Activated CD8-positive, alpha-beta memory T cell treated with anti-CD3 and anti-CD28 coated beads for 24 hours (primary cell): ENCODE data around the gene ARHGEF38.
"Not testable (repeated sequence)": the region's sequence is repeated elsewhere in the genome, so short reads cannot be mapped to it uniquely, and the experiment has no call there.

Experiments
- DNase-seq: peaks from one replicate; pipeline ENCODE4 v3.0.0-alpha.2; 2020

The ARHGEF38 gene

DNA sequence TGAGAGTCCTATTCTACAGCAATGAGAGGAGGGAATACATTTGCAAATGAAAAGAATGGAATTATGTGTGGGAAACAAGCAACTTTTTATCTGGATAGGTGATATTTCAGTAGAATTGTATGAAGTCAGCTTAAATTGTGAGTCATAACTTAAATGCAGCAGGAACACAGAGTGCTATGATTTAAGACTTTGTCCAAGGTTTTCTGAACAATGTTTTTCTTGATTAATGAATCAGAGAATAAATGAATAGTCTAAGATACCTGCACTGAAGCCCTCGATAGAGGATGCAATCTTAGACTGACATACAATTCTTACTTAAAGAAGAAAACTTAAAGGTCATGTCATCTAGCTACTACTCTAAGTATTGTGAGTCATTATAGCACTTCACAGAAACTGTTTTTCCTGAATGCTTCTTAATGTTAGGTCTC lies 8.0 kb downstream of the ARHGEF38 start:
- no peak for DNase-seq

DNA sequence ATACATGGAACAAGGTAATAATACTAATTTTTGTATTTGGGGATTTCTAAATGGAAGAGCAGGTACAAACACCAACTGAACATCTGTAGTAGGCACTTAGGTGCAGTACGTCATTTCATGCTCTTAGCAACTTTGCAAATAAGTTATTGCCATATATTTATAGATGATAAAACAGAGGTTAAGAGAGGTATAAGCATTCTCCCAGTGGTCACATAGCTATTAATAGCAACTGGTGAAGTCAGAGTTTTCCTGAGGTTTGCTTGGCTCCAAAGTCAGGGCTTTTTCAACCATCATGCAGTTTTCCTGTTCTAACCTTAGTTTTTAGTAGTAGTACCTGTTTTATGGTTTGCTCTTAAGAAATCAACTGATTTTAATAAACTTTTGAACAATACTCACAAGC lies 10.9 kb downstream of the ARHGEF38 start:
- DNase-seq = no peak

DNA sequence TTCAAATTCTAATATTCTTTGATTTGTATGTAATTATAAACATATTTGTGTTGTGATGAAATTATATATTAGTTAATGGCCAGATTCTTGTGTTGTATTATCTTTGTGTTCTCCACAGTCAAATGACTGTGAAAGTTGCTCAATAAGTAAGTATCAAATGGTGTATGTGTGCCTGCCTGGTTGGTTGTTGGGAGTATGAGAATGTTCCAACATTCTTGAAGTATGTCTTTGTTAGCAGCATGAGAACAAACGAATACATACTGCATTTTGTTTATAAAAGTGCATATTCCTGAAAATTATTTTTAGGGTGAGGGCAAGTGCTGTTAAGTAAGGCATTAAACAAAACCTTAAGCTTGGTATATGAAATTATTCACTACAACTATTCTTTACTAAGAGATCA lies 16.2 kb downstream of the ARHGEF38 start:
- DNase-seq = no peak

DNA sequence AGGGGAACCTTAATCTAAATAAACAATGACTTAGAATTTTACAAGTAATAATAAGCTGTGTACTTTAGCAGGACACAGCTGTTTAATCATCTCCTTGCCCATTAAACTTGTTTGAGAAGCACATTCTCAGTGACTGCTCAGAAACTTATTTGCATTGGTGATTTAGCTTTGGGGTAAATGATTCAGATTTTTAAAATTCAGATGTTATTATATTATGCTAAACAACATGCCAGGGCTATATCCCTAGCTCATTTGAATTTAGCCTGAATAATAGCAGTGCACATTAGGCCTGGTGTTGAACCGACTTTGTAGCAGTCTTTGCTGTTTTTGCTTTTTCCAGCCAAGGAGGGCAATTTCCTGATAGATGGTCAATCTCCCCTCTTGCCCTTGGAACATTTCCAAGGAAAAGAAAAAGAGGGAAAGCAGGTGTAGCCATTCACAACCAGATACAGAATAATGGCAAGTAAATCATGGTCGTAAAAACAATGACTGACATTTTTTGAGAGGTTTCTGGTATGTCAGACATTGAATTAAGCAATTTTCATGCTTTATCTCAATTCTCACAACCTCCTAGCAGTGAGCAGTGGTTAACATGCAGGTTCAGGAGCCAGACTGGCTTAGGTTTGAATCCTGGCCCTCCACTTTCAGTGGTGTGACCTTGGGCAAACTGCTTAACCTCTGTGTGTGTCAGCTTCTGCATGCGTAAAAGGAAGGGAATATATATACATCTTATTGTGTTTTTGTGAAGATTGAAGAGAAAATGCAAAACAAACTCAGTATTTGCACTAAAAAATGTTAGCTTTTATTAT lies 16.8 kb downstream of the ARHGEF38 start:
- no peak for DNase-seq

DNA sequence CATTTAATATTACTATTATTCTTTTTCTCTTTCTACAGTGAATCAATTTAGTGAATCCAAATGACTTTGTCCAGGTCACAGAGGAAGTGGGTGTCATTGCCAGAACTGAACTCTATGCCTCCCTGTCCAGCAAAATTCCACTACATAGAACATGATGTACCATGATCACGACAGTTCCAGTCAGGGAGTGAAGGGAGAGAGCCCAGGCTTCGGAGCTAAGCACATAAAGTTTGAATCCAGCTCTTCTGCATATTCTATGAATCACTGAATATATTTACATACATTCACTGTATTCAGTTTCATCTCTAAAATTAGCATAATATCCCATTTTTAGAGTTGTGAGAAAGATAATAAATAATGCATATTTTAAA lies 17.4 kb downstream of the ARHGEF38 start:
- DNase-seq = no peak

DNA sequence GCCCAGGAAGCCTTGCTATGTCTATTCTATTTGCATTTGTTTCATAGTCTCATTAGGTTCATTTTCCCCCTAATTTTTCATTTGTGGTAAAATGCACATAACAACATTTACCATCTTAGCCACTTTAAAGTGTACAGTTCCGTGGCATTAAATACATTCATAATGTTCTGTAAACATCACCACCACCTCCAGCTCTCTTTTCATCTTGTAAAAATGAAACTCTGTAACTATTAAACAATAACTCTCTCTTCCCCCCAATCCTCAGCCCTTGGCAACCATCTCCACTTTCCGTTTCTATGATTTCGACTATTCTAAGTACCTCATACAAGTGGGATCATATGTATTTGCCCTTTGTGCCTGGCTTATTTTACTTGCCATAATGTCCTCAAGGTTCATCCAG lies 19.9 kb downstream of the ARHGEF38 start:
- no peak for DNase-seq

DNA sequence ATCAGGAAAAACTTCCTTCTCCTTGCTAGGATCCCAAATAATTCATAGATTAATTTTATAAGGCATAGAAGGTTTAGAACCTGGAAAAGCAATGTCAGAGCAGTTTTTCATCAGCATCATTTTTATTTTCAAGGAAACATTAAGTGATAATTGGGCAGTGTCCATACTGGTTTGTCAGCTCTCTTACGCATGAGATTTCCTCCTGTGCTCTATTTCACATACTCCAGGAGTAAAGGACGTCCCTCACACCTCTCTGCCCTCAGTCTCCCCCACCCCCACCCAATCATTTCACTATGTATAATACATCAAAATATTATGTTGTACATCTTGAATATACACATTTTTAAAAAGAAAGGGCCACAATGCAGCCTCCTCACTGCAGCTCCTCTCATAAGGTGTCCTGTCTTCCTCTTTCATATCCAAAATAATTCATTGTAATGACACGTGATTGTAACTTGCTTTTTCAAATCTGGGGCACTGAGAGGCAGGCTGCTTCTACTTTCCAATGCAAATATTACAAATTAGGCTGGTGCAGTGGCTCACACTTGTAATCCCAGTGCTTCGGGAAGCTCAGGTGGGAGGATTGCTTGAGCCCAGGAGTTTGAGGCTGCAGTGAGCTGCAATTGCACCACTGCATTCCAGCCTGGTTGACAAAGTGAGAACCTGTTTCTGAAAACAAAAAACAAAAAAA lies 34.4 kb downstream of the ARHGEF38 start:
- DNase-seq = no peak

DNA sequence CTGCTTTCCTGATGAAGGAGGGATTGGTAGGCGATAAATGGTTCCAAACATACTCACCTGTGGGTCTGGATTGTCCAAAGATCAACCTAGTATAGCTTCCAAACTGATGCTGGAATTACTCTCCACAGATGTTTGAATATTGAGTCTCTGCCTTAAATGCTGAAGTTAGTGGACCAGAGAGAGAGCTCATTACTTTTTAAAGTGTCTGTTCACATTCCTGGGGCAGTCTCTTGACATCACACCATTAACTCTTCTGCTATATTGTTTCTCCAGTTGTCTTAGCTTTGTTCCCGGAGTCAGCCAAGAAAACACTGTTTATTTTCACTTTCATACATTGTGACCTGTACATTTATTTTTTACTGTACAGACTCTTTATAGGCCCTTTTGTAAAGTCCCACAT lies 35.4 kb downstream of the ARHGEF38 start:
- DNase-seq = no peak

DNA sequence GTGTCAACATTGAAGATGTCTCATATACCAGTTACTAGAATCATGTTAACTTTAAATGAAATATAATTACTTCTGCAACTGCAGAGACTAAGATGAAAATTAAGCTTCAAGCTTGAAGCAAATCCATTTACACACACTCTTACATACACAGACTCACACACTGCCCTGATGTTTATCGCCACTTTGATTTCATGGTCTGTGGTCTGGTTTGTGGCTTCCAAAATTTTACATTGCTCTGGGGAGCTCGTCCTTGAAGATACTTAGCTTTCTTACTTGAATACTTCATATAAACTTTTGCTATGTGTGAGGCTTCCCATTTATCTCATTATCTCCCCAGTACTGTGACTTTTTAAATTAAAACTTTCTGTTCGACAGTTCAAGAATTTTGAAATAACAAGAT lies 35.8 kb downstream of the ARHGEF38 start:
- DNase-seq = no peak

DNA sequence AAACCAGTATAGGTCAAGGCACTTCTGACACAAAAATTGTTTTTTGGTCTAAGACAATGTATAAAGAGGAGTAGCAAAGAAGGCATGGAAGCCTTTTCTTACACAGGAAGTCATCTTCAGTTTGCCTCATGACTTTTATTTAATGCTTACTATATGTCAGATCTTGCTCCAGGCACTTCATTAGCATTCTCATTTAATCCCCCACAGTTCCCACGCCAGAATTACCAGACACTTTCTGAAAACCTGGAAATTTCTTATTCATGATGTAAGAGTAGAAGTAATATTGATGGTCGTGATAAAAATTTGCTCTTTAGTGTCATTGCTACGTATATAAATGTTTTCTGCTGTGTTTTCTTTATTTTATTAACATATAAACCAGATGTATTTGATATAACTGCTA lies 39.2 kb downstream of the ARHGEF38 start:
- DNase-seq = no peak

DNA sequence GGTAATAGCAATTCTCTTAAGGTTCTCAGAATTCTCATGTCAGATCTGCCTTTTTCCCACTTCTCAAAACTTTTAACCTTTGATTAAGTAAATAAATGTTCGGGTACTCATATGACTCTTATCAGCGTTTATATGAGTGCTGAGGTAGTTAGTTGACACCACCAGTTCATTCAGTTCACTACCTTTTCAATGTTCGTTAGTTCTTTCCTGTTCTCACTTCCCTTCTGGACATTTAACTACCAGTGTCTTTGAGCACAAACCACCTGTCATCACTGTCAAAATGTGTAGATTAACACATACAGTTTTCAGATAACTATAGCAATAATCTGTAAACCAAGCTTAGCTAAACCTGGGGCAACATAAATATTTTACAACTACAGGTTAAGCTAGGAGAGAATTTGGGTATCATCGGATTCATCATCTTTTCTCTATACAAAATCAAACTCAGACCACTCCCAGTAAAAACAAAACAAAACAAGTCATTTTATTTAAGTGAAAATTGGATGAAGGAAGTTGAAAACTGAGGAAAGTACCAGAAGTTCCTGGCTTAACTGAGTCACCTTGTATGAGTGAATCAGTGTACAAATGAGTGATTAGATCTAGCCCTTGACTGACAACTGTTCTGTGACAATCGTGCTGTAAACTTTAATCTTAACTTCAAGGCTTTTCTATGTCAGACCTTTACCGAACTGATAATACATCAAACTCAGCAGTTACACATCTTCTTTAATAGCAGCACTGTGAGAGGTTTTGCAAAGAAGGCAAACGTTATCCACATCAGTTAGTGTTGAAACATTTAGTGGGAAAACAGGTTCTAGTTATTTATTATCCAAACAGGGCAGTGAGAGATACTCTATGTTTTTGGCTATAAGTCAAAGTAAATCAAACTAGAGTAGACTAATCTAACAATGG lies 41.9 kb downstream of the ARHGEF38 start:
- DNase-seq = no peak

DNA sequence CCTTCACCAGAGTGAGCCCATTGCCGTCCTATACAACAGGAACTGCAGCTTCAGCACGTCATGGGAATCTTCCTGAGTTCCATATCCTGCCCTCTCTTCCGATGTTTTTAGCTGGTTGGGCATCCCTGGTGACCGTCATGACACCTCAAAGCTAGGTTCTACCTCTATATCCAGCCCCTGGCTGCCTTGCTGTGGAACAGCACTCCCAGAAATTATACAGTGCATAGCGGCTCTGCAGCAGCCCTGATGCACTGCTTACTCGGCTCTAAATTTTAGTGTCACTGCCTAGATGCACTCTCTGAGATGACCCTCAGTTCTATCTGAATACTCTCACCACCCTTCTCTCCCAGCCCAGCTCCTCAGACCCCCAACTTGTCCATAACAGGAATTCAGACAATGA lies 44.3 kb downstream of the ARHGEF38 start:
- DNase-seq = no peak

DNA sequence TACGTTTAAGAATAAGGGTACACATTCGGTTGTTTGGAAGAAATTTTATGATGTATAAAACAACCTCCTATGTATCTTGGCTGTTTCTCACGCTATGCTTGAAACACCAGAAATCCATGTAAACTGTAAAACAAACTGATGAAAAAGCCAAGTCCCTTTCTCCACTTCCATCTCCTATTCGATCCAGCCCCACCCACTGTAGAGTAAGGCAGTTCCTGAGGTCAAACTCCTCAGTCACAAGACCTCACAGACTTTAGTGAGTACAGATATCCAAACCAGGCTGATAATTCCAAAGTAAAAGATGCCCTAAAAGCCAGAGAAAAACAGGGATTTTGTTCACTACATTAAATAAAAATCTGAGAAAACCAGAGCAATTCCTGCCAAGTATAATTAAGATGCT lies 45.6 kb downstream of the ARHGEF38 start:
- DNase-seq = no peak

DNA sequence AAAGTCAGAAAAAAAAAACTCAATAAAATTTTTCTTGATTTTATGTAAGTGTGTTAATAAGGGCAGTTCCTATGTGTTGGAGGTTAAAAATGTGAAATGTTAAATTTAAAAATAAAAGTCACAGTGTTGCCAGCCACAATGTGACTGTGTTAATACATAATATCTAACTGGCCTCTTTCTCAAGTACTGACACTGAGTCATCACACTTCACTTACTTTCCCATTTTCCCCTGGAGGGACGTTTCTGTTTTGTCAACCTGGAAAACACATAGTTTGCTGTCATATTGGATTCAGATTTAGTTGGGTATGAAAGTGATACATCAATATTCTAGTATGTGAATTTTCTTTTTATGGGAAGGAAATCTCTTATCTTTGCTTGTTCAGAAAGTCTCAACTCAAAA lies 46.4 kb downstream of the ARHGEF38 start:
- no peak for DNase-seq

DNA sequence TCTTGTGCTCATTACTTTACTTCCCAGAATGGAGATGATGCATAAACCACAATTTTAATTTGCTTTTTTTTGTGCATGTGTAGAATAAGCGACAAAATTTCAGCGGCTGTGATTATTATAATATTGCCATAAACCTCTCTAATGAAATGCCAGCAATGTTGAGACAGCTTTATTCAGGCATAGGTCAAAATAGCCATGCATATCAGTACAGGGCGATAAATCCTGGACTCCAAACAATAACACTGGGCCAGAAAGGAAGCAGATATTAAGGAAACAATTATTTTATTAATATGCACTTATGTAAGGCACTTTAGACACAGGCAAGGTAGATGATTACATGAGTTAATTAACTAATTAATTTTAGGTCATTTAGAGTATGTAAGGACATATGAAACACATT lies 47.1 kb downstream of the ARHGEF38 start:
- DNase-seq = no peak

DNA sequence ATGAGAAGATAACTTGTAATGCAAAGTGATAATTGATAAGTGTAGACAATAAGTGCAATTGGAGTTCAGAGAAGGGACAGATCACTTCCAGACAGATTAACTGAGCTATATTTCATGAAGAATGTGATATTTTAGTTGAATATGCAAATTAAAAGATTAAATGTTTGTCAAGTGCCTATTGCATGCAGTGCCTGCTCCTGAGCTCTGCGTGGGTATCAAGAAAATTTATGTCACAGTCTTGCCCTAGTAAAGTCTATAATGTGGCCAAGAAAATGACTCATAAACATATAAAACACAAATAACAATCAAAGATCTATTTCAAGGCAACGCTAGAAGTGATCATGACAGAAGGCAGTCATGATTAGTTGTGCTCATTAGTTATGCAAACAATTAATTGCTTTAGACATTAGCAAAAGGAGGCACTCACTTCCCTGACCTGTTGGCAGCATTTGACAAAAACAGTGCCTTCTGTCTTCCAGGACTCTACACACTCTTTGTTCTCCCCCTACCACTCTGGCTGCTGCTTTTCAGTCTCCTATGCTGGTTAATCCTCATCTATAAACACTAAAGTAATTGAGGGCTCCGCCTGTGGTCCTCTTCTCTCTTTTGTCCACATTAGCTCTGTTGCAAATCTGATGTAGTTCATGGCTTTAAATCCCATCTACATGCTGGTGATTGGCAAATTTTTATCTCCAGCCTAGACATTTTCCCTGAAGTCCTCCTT lies 47.7 kb downstream of the ARHGEF38 start:
- no peak for DNase-seq

DNA sequence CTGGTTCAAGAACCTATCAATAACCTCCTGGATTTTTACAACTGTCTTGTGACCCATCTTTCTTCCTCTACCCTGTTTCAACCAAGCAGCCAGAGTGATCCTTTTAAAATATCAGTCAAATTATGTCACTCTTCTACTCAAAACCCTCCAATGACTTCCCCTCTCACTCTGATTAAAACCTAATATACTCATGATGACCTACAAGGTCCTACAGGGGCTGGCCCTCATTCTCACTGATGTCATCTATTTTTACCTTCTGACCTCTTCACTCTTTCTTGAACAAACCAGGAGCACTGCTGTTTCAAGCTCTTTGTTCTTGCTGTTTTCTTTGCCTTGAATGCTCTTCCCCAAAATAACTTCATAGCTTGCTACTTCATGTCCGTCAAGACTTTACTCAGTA lies 48.5 kb downstream of the ARHGEF38 start:
- DNase-seq = no peak

DNA sequence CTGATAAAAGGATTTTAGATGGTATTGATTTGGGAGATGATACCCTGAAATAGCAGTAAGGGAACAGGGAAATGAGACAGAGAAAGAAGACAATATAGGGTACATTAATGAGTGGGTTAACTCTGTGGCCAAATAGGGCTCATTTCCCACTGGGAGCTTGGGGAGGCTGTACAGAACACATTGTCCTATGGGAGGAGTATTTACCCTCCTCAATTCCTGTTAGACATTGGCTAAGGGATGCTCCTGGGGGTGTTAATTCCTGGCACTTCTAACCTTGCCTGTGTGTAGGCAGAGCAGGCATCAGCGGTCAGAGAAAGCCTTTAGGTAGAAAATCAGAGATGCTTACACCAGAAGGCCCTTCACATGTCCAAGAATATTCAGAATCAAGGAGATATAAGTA lies 49.0 kb downstream of the ARHGEF38 start:
- DNase-seq = no peak

DNA sequence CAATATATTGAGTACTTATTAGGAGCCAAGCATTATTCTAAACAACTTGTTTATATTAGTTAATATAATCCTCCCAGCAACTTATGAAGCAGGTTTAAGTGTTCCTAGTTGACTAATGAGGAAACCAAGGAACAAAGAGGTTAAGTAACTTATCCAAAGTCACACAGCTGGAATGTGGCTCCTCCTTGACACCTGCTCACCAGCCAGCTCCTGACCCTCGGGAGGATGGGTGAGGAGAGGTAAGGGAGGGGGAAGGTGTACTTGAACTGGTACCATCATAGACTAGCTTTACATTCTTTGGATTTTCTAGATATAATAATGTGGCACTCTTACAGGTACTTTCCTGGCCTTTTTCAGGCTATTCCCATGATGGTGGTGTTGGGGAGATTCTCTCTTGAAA lies 50.7 kb downstream of the ARHGEF38 start:
- no peak for DNase-seq

DNA sequence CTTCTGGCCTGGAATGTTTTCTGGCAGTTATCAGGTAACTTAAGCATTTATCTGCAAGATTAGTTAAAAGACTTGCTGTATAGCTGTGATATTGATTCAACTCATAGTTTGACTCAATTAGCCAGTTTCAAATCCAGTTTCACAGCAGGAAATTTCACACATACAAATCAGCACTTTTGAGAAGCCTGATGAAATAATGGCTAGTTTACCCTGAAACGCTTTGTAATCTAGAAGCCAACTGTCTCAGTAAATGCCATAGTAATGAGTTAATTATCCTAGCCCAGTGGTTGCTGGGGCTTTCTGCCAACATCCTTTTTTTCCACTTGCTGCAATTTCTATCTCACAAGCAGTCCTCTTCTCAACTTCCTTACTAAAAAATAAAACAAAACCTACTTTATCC lies 53.1 kb downstream of the ARHGEF38 start:
- no peak for DNase-seq

DNA sequence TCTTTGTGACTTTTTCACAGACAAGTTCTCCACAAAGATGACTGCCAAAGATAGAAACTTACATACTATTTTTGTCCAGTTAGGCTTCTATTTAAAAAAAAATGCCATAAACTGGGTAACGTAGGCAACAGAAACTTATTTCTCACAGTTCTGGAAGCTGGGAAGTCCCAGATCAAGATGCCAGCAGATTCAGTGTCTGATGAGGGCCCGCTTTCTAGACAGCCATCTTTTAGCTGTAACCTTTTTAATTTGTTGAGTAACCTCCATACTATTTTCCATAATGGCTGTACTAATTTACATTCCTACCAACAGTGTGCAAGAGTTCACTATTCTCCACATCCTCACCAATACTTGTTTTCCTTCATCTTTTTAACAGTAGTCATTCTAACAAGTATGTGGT lies 55.5 kb downstream of the ARHGEF38 start:
- no peak for DNase-seq

DNA sequence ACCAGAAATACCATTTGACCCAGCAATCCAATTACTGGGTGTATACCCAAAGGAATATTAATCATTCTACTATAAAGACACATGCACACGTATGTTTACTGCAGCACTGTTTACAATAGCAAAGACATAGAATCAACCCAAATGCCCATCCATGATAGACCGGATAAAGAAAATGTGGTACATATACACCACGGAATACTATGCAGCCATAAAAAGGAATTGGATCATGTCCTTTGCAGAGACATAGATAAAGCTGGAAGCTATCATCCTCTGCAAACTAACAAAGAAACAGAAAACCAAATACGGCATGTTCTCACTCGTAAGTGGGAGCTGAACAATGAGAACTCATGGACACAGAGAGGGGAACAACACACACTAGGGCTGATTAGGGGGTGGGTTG lies 57.4 kb downstream of the ARHGEF38 start:
- DNase-seq = not testable (repeated sequence)

DNA sequence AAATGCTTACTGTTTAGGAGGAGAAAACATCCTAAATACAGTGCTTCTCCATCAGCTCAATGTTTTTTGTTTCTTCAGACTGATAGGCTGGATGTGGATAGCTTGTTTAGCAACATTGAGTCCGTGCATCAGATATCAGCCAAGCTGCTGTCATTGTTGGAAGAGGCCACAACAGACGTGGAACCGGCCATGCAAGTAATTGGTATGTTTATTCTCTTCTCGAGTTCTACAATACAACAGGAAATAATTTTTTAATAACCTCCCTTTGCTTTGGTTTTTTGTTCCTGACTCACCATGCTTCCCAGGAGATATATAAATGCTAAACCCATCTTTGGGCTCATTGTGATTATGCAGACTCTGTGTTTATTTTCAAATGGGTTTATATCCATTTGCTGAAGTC lies 60.9 kb downstream of the ARHGEF38 start:
- DNase-seq = no peak
